Breast epithelium (tissue), 4 donors: ENCODE data around the gene PRG3. TPM values are rescaled to one million over a fixed set of nuclear protein-coding genes. Genes with fewer than 3 reads are reported as not detected.

ENCODE experiments used
- DNase-seq, 2 donors: peaks; one replicate each; pipeline ENCODE4 v3.0.0-alpha.2; 2019; ENCODE audit warnings: low spot score in 2 of 2
- H3K27ac ChIP-seq, 2 donors: fragments of 200-600 bp; sonication (generic) in 1 of 2; one replicate each; pipeline ENCODE4 v1.5.1; 2016 to 2019; ENCODE audit warnings: mild to moderate bottlenecking in 1 of 2
- H3K27me3 ChIP-seq, 2 donors: fragments of 200-600 bp; sonication (generic) in 1 of 2; one replicate each; pipeline versions ENCODE4 v1.5.1 to v1.6.0; 2017 to 2019; ENCODE audit warnings: control low read depth in 1 of 2, mild to moderate bottlenecking in 1 of 2
- H3K36me3 ChIP-seq: fragments of 200-600 bp; one replicate; pipeline ENCODE4 v1.5.1; 2019
- H3K4me1 ChIP-seq, 2 donors: fragments of 200-600 bp; sonication (generic); one replicate each; pipeline ENCODE4 v1.5.1; 2016 to 2019; ENCODE audit warnings: control low read depth in 1 of 2
- H3K4me3 ChIP-seq, 3 donors: fragments of 200-600 bp; sonication (generic); 1 replicate in 2 of 3; 2 replicates in 1 of 3; pipeline ENCODE4 v1.5.1; 2016 to 2019; ENCODE audit warnings: mild to moderate bottlenecking in 3 of 3, moderate library complexity in 2 of 3
- H3K9me3 ChIP-seq, 2 donors: fragments of 200-600 bp; sonication (generic) in 1 of 2; one replicate each; pipeline ENCODE4 v1.5.1; 2016 to 2019; ENCODE audit warnings: control low read depth in 1 of 2
- POLR2A ChIP-seq: fragments of 450-650 bp; IDR thresholded peaks from one replicate; pipeline ENCODE4 v1.6.1; 2016; ENCODE audit warnings: antibody characterized with exemption, mild to moderate bottlenecking, moderate library complexity
- POLR2AphosphoS5 ChIP-seq, 3 donors: sonication (generic); formaldehyde crosslinking; IDR thresholded peaks; one replicate each; pipeline ENCODE4 v1.6.1; 2017; ENCODE audit warnings: antibody characterized with exemption in 3 of 3
- intact Hi-C: fragments of 100-400 bp; cut with DNase I; formaldehyde crosslinking; loops from one replicate; pipeline ENCODE4 v1.15.1; 2023; ENCODE audit warnings: low total_unique reads
- total RNA-seq, 3 donors: library from RNA; depleted of rRNA; stranded (reverse); fragments of >200 nt; gene quantifications; one replicate each; pipeline ENCODE4 v1.1.0, GENCODE V29; 2016
- TF ChIP-seq, protein P1 (sequence below), 3 donors: fragments of 450-650 bp; IDR thresholded peaks; one replicate each; pipeline ENCODE4 v1.5.1; 2016 to 2017; ENCODE audit warnings: antibody characterized with exemption in 3 of 3, mild to moderate bottlenecking in 3 of 3, moderate library complexity in 3 of 3

PRG3 gene
- total RNA-seq, 3 donors from 2014 or later: not detected

DNA sequence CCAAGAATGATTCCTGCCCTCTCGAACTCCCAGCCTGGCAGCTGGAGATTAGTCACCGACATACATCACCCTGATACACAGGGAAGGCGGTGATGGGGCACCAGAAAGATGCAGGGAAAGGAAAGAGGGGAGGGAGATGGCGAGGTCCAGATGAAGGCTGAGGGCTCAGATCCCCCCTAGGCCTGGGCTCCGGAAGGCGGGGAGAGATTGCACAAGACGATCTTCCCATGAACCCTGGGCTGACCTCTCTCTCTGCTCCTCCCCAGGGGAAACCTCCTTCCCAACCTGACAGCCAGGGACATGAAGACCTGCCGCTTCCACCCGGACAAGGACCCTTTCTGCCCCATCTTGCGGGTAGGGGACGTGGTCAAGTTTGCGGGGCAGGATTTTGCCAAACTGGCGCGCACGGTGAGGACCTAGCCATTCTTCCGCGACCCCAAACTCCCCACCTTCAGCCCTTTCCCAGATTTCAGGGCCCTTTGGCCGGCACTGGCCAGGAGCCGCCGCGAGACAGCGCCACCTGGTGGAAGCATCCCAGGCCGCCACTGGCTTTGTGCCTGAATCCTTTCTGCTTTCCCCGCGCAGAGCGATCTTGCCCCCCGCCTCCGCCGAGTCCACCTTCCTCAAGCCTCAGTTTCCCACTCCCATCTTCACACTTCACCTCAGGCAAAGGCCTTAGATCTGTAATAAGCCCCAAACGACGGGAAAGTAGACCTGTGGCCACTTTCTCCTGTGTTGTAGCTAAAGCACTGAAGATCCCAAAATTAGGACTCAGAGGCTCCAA, 31.3 kb downstream of the PRG3 start:
- peak overlapping the region in 1 of 2 donors; percentile 12 for H3K27ac ChIP-seq
- no peaks in the 10 kb centered on the region for H3K4me1 ChIP-seq
- no peaks in the 10 kb centered on the region for H3K9me3 ChIP-seq
- TF ChIP-seq POLR2A: no peak
- TF ChIP-seq, protein P1, sequence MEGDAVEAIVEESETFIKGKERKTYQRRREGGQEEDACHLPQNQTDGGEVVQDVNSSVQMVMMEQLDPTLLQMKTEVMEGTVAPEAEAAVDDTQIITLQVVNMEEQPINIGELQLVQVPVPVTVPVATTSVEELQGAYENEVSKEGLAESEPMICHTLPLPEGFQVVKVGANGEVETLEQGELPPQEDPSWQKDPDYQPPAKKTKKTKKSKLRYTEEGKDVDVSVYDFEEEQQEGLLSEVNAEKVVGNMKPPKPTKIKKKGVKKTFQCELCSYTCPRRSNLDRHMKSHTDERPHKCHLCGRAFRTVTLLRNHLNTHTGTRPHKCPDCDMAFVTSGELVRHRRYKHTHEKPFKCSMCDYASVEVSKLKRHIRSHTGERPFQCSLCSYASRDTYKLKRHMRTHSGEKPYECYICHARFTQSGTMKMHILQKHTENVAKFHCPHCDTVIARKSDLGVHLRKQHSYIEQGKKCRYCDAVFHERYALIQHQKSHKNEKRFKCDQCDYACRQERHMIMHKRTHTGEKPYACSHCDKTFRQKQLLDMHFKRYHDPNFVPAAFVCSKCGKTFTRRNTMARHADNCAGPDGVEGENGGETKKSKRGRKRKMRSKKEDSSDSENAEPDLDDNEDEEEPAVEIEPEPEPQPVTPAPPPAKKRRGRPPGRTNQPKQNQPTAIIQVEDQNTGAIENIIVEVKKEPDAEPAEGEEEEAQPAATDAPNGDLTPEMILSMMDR (IDR thresholded peaks at IDR 0.05): peak; percentile 55 to 81 (median 59)
- no peaks in the 10 kb centered on the region for H3K36me3 ChIP-seq
- no peaks in the 10 kb centered on the region for H3K27me3 ChIP-seq
- peak in 1 of 2 donors; percentile 71 for DNase-seq
- intact Hi-C loops: loop anchor here (10.0 kb wide), 1 partner anchor 105 kb away; no protein-coding TSS in a partner anchor
- peak overlapping the region in 1 of 3 donors; percentile 29 for H3K4me3 ChIP-seq

- Histone ChIP-seq H3K27ac (no peak overlapping the region), H3K9me3 (no peaks in the 10 kb centered on the region), H3K36me3 (no peaks in the 10 kb centered on the region), H3K4me1 (no peaks in the 10 kb centered on the region), H3K4me3 (no peak overlapping the region), H3K27me3 (no peaks in the 10 kb centered on the region)
- TF ChIP-seq, protein P1 (IDR thresholded peaks at IDR 0.05): no peak
- TF ChIP-seq POLR2A: no peak
- TF ChIP-seq POLR2AphosphoS5 (IDR thresholded peaks at IDR 0.05): no peak
- DNase-seq: no peak
- intact Hi-C loops: loop anchor here (10.0 kb wide), 1 partner anchor 106 kb away; no protein-coding TSS in a partner anchor
These were observed 32.2 kb downstream of the PRG3 start for GRCh38 chr11:57348636-57349313.

GRCh38 chr11:57348052-57348451, 32.9 kb downstream of the PRG3 start:
- Histone ChIP-seq H3K36me3 (no peaks in the 10 kb centered on the region), H3K27ac (no peak overlapping the region), H3K27me3 (no peaks in the 10 kb centered on the region), H3K4me1 (no peaks in the 10 kb centered on the region), H3K9me3 (no peaks in the 10 kb centered on the region), H3K4me3 (no peak overlapping the region)
- no peak for DNase-seq
- intact Hi-C loops: loop anchor here (10.0 kb wide), 1 partner anchor 107 kb away; no protein-coding TSS in a partner anchor
- TF ChIP-seq, protein P1 (IDR thresholded peaks at IDR 0.05): no peak
- TF ChIP-seq POLR2AphosphoS5 (IDR thresholded peaks at IDR 0.05) (no peak), POLR2A (no peak)

GRCh38 chr11:57347336-57347735, 33.6 kb downstream of the PRG3 start:
- Histone ChIP-seq H3K4me1 (no peaks in the 10 kb centered on the region), H3K9me3 (no peaks in the 10 kb centered on the region), H3K36me3 (no peaks in the 10 kb centered on the region), H3K27me3 (no peaks in the 10 kb centered on the region), H3K27ac (no peak overlapping the region), H3K4me3 (no peak overlapping the region)
- no peak for DNase-seq
- intact Hi-C loops: loop anchor here (10.0 kb wide), 1 partner anchor 107 kb away; no protein-coding TSS in a partner anchor
- TF ChIP-seq POLR2A: no peak
- TF ChIP-seq POLR2AphosphoS5 (IDR thresholded peaks at IDR 0.05): no peak
- TF ChIP-seq, protein P1 (IDR thresholded peaks at IDR 0.05): no peak
